Stimulated activated CD8-positive, alpha-beta memory T cell treated with anti-CD3 and anti-CD28 coated beads, Interleukin-2, amount 100 ng/mL, for 48 hours (primary cell): Measurements from ENCODE around the gene FBRSL1.
"Not testable (repeated sequence)": the region's sequence is repeated elsewhere in the genome, so short reads cannot be mapped to it uniquely, and the experiment has no call there.

ENCODE experiments used
- DNase-seq, 2 donors: peaks; one replicate each; pipeline ENCODE4 v3.0.0-alpha.2; 2020; ENCODE audit warnings: low read depth in 2 of 2

The FBRSL1 gene

GRCh38 chr12:132470397-132470796, 19.6 kb upstream of the FBRSL1 start:
- DNase-seq: no peak

DNA sequence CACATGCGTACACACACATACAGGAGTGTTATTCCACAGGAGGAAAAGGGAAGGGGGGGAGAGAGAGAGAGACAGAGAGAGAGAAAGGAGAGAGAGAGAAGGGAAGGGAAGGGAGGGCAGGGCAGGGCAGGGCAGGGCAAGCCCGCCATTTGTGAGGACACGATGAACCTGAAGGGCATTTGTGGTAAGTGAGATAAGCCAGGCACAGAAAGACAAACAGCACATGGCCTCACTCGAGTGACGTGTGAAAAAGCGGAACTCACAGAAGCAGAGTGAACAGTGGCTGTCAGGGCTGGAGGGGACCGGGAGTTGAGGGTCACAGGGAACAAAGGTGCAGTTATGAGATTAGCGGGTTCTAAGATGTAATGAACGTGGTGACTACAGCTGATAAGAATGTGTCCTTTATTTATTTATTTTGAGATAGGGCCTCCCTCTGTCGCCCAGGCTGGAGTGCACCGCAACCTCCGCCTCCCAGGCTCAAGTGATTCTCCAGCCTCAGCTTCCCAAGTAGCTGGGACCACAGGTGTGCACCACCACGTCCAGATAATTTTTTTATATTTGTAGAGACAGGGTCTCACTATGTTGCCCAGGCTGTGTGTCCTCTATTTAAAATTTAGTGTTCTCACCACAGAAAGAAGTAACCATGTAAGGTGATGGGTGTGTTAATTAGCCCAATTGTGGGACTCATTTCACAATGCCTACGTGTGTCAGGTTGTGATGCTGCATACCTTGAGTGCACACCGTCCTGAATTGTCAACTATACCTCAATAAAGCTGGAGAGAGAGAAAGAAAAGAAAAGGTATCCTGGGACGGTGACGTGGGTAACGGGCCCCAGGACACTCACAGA, 18.7 kb upstream of the FBRSL1 start:
- DNase-seq: no peak

DNA sequence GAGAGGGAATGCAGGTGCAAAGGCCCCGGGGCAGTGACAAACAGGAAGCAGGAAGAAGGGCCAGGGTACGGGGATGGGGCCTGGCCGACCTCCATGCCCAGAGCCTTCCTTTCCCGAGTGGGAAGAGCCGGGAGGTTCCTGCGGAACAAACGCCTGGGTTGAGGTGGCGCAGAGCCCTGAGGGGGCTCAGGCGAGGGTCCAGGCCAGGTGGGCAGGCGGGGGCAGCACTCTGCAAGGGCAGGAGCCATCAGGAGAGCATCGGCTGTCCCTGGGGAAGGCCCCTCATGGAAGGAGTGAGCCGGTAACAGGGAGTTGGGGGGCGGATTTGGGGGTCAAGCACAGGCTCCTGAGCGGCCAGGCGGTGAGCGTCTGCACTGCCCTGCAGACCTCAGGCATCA, 18.1 kb upstream of the FBRSL1 start:
- DNase-seq: no peak

DNA sequence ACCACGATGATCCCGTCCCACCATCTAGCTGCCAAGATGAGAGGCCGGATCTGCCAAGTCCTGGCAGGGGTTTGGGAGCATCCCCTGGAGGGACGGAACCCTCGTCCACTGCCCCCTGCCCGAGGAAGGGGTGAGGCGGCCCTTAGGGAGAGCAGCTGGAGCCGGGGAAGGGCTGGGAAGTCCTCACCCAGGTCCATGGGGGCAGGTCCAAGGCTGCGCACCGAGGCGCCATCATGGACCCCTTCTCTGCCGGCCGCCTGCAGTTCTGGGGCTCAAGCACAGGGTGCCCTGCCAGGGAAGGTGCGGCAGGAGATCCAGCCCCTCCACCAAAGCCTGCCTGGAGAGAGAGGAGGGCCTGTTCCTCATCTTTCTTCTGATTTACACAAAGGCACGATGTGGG, 17.6 kb upstream of the FBRSL1 start:
- DNase-seq: no peak

- no peak for DNase-seq
These were observed 15.7 kb upstream of the FBRSL1 start for GRCh38 chr12:132474237-132474741.

GRCh38 chr12:132474799-132475303, 15.1 kb upstream of the FBRSL1 start:
- DNase-seq: not testable (repeated sequence)

- DNase-seq: no peak
These were observed 14.5 kb upstream of the FBRSL1 start for GRCh38 chr12:132475304-132476037.

- DNase-seq: no peak
These were observed 13.9 kb upstream of the FBRSL1 start for GRCh38 chr12:132476038-132476414.

GRCh38 chr12:132476421-132476820, 13.5 kb upstream of the FBRSL1 start:
- no peak for DNase-seq

- DNase-seq: no peak
These were observed 12.8 kb upstream of the FBRSL1 start for GRCh38 chr12:132477017-132477702.

DNA sequence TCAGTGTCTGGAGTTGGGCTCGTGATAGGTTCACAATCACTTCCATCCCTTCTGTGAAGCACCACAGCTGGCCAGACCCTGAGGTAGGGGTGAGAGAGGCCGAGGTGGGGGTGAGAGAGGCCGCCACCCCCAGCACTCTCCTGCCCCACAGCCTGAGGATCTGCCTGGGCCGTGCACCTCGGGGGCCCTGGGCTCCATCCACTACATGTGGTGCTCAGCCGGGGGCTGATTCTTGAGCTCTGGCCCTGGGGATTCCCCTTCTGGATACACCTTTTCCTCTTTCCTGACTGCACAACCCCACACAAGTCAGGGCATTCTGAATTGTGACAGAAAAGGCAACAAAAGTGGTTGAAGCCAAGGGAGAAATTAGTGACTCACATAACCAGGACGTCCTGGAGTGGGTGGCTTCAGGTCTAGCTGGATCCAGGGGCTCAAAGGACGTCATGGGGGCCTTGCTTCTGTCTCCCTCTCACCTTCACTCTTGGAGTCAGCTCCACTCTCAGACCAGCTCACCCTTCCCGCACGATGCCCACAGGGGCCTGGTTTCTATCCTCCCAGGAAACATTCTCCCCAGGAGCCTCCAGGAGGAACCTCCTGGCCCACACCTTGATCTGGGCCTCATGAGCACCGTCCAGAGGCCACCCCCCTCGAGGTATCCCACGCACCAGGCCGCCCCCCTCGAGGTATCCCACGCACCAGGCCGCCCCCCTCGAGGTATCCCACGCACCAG, 12.1 kb upstream of the FBRSL1 start:
- DNase-seq: no peak

DNA sequence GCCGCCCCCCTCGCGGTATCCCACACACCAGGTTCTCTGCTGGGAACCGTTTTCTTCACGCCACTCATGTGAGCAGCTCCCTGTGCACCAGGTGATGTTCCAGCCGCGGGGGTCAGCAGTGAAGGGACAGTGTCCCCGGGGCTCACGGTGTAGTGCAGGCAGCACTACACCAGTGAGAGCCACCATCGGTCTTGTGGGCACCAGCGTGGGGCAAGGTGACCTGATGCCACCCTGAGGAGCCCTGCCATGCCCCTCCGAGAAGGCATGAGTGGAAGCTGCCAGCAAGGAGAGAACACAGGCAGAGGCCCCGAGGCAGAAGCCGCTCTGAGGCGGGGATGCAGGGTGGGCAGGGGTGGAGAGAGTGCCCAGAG, 11.5 kb upstream of the FBRSL1 start:
- no peak for DNase-seq

DNA sequence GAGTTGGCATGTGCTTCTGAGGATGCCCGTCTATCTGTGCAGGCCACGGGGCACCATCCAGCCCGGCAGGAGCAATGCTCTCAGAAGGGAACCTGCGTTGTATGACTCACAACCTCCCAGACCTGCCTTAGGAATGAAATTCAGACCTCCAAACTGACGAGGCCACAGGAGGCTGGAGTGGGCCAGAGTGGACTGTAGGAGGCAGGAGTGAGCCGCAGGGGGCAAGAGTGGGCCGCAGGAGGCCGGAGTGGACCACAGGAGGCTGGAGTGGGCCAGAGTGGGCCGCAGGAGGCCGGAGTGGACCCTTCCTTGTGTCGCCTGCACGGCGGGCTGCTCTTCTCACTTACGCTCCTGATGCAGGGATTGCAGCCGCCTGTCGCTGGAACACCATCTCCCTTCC, 11.1 kb upstream of the FBRSL1 start:
- no peak for DNase-seq

DNA sequence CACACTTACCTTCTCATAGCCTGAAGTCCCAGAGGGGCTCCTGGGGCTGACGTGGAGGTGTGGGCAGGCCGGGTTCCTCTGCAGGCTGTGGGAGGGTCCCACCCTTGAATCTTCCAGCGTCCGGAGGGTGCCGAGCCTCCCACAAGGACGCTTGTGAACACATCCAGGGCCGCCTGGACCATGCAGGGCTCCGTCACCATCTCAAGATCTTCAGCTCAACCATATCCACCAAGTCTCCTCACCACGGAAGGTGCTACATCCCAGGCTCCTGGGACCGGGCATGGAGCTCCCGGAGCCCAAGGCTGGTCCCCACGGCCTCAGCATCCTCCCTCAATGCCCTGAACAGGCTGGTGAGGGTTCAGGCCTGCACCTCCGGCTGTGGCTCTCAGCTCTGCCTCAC, 10.7 kb upstream of the FBRSL1 start:
- DNase-seq: no peak

DNA sequence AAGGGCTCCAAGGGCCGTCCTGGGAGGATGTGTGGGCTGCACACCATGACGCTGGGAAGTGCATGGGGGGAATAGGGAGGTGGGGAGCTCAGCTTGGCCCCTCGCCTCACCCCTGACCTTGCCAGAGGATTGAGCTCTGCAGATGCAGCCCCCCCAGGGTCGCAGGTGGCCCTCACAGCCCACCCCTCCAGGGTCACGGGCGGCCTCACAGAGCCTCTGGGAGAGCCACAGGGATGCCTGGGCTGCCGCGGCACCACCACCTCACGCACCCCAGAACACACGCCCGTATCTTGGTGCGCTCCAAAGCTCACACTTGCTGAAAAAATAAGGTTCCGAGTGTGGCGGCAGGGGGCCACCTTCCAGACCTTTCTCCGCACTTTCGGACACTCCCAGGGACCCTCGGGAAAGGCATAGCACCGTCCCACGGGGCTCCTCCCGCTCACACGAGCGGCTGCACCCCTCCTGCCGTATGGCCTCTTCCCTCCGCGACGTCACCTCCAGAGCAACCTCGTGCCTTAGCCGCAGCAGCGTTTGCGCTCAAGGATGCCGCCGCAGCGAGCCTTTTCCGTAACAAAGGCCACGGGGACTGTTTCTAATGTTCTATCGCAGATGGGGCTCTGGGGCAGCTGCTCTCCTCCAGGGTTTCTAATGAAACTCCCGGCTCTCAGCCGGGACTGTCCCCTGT, 9.9 kb upstream of the FBRSL1 start:
- DNase-seq: no peak

- no peak for DNase-seq
These were observed 9.3 kb upstream of the FBRSL1 start for GRCh38 chr12:132480623-132481132.

DNA sequence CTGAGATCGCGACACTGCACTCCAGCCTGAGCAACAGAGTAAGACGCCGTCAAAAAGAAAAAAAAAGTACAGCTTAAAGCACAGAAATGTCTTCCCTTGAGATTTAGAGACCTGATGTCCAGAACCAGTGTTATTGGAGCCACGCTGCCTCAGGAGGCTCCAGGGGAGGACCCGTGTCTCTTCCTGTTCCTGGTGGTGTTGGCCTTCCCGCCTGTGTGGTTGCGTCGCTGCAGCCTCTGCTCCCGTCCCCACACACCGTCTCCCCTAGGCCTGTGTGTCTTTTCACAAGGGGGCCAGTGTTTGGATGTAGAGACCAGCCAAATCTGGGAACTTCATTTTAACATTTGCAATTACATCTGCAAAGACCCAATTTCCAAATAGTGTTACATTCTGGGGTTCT, 8.6 kb upstream of the FBRSL1 start:
- DNase-seq: no peak

DNA sequence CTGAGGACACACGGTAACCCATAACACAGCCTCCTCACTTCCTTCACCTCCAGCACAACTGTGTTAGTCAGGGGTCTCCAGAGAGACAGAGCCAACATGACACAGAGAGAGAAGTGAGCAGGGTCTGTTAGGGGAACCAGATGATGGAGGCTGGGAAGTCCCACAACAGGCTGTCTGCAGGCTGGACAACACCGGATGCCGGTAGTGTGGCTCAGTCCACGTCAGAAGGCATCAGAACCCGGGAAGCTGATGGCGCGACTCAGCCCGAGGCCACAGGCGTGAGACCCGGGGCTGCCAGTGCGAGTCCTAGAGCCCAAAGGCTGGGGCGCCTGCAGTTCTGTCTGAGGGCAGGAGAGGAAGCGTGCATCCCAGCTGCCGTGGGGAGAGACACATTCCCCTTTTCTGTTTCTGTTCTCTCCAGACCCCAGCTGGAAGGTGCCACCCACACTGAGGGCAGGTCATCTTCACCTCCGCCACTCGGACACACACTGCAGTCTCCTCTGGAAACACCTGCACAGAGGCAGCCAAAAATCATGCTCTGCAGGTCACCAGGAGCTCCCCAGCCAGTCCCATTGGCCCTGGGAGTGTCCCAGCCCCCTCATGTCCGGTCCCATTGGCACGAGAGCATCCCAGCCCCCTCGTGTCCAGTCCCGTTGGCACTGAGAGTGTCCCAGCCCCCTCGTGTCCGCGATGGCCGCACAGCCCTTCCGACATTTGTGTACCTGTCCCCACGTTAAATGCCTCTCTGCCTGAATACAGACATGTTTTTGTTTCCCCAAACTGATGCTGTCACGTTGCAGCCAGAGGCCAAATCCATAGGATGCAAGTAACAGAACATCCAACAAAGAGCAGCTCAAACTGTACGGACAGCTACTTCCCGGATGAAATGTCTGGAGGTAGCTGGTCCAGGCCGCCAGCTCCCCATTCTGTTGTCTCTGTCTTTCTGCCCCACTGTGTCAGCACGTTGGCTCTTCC, 7.9 kb upstream of the FBRSL1 start:
- DNase-seq: no peak

GRCh38 chr12:132482771-132483170, 7.2 kb upstream of the FBRSL1 start:
- DNase-seq: no peak

DNA sequence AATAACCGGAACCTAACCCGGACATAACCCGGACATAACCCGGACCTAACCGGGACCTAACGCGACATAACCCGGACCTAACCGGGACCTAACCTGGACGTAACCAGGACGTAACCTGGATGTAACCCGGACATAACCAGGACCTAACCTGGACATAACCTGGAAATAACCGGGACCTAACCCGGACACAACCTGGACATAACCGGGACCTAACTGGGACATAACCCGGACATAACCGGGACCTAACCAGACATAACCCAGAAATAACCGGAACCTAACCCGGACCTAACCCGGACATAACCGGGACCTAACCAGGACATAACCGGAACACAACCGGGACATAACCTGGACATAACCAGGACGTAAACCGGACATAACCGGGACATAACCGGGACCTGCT, 6.7 kb upstream of the FBRSL1 start:
- DNase-seq: no peak
